Skin of body (tissue), 2 donors: ENCODE measurements around the gene NKAIN1. TPM values are rescaled to one million over a fixed set of nuclear protein-coding genes. Genes with fewer than 3 reads are reported as not detected.
A peak's percentile ranks its signal among the peaks of the same experiment; 100 is the strongest.
"Not testable (repeated sequence)": the region's sequence is repeated elsewhere in the genome, so short reads cannot be mapped to it uniquely, and the experiment has no call there.

Experiments used
- DNase-seq: peaks from one replicate; lab custom pipeline; 2025; lab: John Stamatoyannopoulos, UW
- total RNA-seq: library from RNA; depleted of rRNA; stranded (reverse); fragments of >200 nt; gene quantifications from one replicate; pipeline ENCODE4 v1.2.3, GENCODE V29; 2014

NKAIN1 gene
- total RNA-seq, 1 donor from 2014 or later, result 0.39 TPM

GRCh38 chr1:31154000-31154631 lies 85.6 kb downstream of the NKAIN1 start:
- peak; percentile 52 for DNase-seq

- DNase-seq, result no peak
Measured at GRCh38 chr1:31153423-31153822, 86.3 kb downstream of the NKAIN1 start.

DNA sequence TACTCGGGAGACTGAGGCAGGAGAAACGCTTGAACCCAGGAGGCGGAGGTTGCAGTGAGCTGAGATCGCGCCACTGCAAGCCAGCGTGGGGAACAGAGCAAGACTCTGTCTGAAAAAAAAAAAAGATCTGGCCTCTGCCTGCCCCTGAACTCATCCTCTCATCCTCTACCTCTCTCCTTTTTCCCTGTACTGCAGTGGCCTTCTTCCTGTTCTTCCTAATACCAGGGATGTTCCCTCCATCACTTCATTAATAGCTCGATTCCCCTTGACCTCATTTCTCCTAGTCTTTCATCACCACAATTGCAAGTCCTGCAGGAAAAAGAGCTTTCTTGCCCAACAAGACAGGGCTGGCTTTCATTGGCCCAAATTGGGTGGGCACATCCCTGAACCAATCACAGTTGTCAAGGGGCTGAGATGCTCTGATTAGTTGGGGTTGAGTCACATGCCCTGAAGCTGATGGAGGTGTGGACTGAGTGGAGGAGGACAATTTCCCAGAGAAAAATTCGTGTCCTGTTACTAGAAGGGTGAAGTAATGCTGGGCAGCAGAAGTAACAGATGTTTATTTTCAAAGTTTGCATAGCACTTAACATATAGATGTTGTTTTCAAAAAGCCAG lies 87.4 kb downstream of the NKAIN1 start:
- peak; percentile 22 for DNase-seq

DNA sequence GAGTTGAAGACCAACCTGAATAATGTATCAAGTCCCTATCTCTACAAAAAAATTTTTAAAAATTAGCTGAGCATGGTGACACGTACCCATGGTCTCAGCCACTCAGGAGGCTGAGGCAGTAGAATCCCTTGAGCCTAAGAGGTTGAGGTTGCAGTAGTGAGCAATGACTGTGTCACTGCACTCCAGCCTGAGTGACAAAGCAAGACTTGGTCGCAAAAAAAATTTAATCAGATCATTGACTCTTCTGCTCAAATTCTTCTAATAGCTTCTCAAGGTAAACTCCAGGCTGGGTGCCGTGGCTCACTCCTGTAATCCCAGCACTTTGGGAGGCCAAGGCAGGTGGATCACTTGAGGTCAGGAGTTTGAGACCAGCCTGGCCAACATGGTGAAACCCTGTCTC lies 88.3 kb downstream of the NKAIN1 start:
- DNase-seq, result no peak

- no peak for DNase-seq
Measured at GRCh38 chr1:31148409-31148808, 91.3 kb downstream of the NKAIN1 start.

GRCh38 chr1:31145648-31146047 lies 94.0 kb downstream of the NKAIN1 start:
- no peak for DNase-seq

DNA sequence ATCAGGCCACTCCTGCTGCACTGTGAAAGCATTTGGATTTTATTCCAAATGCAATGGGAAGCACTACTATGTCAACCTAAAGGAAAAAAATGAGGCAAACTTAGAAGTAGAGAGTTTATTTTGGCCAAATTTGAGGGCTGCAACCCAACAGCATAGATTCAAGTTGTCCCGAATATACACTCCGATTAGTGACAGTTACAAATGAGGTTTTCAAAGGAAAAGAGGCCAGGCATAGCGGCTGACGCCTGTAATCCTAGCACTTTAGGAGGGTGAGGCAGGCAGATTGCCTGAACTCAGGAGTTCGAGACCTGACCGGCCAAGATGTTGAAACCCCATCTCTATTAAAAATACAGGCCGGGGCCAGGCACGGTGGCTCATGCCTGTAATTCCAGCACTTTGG lies 95.2 kb downstream of the NKAIN1 start:
- DNase-seq, result no peak

DNA sequence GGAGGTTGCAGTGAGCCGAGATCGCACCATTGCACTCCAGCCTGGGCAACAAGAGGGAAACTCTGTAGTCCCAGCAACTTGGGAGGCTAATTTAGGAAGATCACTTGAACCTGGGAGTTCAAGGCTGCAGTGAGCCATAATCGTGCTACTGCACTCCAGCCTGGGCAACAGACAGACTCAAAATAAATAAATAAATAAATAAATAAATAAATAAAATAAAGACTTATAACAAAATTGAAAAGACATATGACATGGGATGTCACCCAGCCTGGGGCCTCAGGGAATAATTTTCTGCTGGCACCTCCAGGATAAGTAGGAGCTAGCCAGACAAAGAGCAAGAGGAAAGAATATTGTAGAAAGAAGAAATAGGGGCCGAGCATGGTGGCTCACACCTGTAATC lies 96.2 kb downstream of the NKAIN1 start:
- no peak for DNase-seq

DNA sequence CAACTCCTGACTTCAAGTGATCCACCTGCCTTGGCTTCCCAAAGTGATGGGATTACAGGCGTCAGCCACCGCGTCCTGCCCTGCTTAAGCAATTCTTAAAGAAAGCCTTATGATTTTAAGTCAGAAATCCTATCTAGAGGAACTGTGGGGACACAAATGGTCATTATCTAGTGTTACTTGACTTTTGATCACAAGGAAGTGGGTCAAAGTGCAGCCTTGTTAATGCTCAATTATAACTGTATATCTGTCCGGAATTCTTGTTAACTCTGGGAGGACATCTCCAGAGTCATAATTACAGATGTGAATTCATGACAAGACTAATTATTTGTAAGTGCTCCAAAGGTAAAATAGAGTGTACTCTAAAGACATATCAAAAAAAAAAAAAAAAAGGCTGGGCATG lies 97.3 kb downstream of the NKAIN1 start:
- no peak for DNase-seq

- DNase-seq, result no peak
Measured at GRCh38 chr1:31140299-31140698, 99.4 kb downstream of the NKAIN1 start.

GRCh38 chr1:31138797-31139521 lies 100.7 kb downstream of the NKAIN1 start:
- not testable (repeated sequence) for DNase-seq

DNA sequence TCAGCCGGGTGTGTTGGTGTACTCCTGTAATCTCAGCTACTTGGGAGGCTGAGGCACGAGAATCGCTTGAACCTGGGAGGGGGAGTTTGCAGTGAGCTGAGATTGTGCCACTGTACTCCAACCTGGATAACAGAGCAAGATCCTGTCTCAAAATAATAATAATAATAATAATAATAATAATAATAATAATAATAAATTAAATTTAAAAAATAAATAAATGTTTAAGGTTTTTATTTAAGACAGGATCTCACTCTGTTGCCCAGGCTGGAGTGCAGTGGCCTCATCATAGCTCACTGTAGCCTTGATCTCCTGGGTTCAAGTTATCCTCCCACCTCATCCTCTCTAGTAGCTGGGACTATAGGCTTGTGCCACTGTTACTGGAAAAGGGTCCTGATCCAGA lies 101.8 kb downstream of the NKAIN1 start:
- not testable (repeated sequence) for DNase-seq

- no peak for DNase-seq
Measured at GRCh38 chr1:31135973-31136600, 103.6 kb downstream of the NKAIN1 start.

GRCh38 chr1:31133368-31133767 lies 106.3 kb downstream of the NKAIN1 start:
- DNase-seq, result no peak

Other genes with a start within 250 kb of the NKAIN1 start
- gene PUM1, start 174.2 kb downstream of the NKAIN1 start, total RNA-seq, result 81.8 TPM
- 88.5 TPM for gene SNRNP40, start 56.9 kb upstream of the NKAIN1 start, total RNA-seq
- 15.7 TPM for gene ZCCHC17, start 57.1 kb upstream of the NKAIN1 start, total RNA-seq
- gene FABP3, start 133.2 kb upstream of the NKAIN1 start, total RNA-seq, result 36.1 TPM
- gene SERINC2, start 173.3 kb upstream of the NKAIN1 start, total RNA-seq, result 4.4 TPM